Kidney glomerular epithelial cell (primary cell): ENCODE measurements around the gene PEX16.
"Not testable (repeated sequence)": the region's sequence is repeated elsewhere in the genome, so short reads cannot be mapped to it uniquely, and the experiment has no call there.

Experiments
- DNase-seq: peaks from one replicate; lab custom pipeline; 2025; lab: John Stamatoyannopoulos, UW

Gene PEX16

GRCh38 chr11:45918331-45918941 lies 759 bp upstream of the PEX16 start:
- peak; percentile 60 for DNase-seq

GRCh38 chr11:45917286-45917622 lies 423 bp downstream of the PEX16 start:
- no peak for DNase-seq

- DNase-seq: no peak
Observed at GRCh38 chr11:45915446-45915845, 2.2 kb downstream of the PEX16 start.

GRCh38 chr11:45913942-45914635 lies 3.6 kb downstream of the PEX16 start:
- DNase-seq: no peak

- DNase-seq: no peak
Observed at GRCh38 chr11:45913514-45913913, 4.2 kb downstream of the PEX16 start.

- no peak for DNase-seq
Observed at GRCh38 chr11:45910623-45911022, 7.1 kb downstream of the PEX16 start.

GRCh38 chr11:45909594-45910475 lies 7.8 kb downstream of the PEX16 start:
- DNase-seq: no peak

GRCh38 chr11:45907911-45908370 lies 9.7 kb downstream of the PEX16 start:
- DNase-seq: no peak

- no peak for DNase-seq
Observed at GRCh38 chr11:45906965-45907611, 10.6 kb downstream of the PEX16 start, which contains the start of gene FREY1. Gene FREY1 (minus strand): TSS chr11:45907271. CDS start chr11:45907245, 26 bp downstream.

- no peak for DNase-seq
Observed at GRCh38 chr11:45906096-45906682, 11.5 kb downstream of the PEX16 start.

GRCh38 chr11:45905576-45905975 lies 12.1 kb downstream of the PEX16 start:
- not testable (repeated sequence) for DNase-seq

GRCh38 chr11:45905095-45905494 lies 12.6 kb downstream of the PEX16 start:
- no peak for DNase-seq

- DNase-seq: no peak
Observed at GRCh38 chr11:45904309-45904915, 13.3 kb downstream of the PEX16 start.

- DNase-seq: no peak
Observed at GRCh38 chr11:45902452-45903380, 15.0 kb downstream of the PEX16 start.

- no peak for DNase-seq
Observed at GRCh38 chr11:45901626-45902025, 16.1 kb downstream of the PEX16 start.

GRCh38 chr11:45900916-45901617 lies 16.6 kb downstream of the PEX16 start:
- DNase-seq: no peak

- not testable (repeated sequence) for DNase-seq
Observed at GRCh38 chr11:45900175-45900800, 17.4 kb downstream of the PEX16 start.

GRCh38 chr11:45899448-45900174 lies 18.1 kb downstream of the PEX16 start:
- DNase-seq: peak; percentile 43

GRCh38 chr11:45899086-45899447 lies 18.6 kb downstream of the PEX16 start:
- DNase-seq: no peak
